ENCODE data around the gene PAX7. TPM values are rescaled to one million over a fixed set of nuclear protein-coding genes. Genes with fewer than 3 reads are reported as not detected.

PAX7 gene
- total and polyA plus RNA-seq, 2 of the 4 experiments (the other 2 are of a cell fraction): not detected

DNA sequence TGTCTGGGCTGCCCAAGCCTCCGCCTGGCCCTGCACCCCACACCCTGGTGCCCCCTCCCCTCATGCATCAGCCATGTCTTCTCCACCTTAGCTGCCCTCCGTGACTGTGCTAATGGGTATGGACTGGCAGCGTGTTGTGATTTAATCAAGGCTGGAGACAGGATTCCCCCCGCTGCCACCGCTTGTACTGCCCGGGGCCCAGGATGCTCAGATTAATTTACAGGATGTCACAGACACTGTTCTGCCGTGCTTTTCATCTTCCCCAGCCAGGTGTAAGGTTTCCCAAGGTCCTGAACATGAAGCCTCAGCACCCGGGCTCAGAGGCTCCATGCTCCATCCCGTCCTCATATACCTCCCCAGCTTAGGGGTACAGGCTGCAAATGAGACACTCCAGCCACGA lies 162.5 kb downstream of the PAX7 start:
- Histone ChIP-seq H3K23ac (ENCODE audit: low read depth, low read length) (no peak overlapping the region), H3K36me3 (ENCODE audit: control insufficient read depth, insufficient read depth, low read length) (no peaks in the 10 kb centered on the region), H3K9ac (ENCODE audit: low read depth, low read length) (no peak overlapping the region), H3K9me1 (ENCODE audit: insufficient read depth, low read length) (no peaks in the 10 kb centered on the region), H2AFZ (replicated peaks; ENCODE audit: low read length, poor library complexity) (no peak overlapping the region), H4K5ac (ENCODE audit: low read depth, low read length) (no peak overlapping the region), H3K4me3 (ENCODE audit: insufficient read depth, low read depth, low read length) (no peak overlapping the region), H3K4me2 (ENCODE audit: low read depth, low read length) (no peak overlapping the region), H3K27me3 (ENCODE audit: control insufficient read depth, insufficient read depth, low read length) (peaks cover 3% of the 10 kb centered on the region), H3K4me1 (ENCODE audit: control insufficient read depth, insufficient read depth, low read length) (no peaks in the 10 kb centered on the region), H2BK120ac (ENCODE audit: low read depth, low read length) (no peak overlapping the region), H2BK5ac (ENCODE audit: low read depth, low read length, poor library complexity, severe bottlenecking) (no peak overlapping the region), H2AK9ac (replicated peaks; ENCODE audit: low read depth, low read length, poor library complexity) (no peak overlapping the region), H4K20me1 (ENCODE audit: insufficient read depth, low read length) (no peaks in the 10 kb centered on the region), H2BK20ac (ENCODE audit: low read depth, low read length) (no peak overlapping the region), H3K18ac (ENCODE audit: low read depth, low read length) (no peak overlapping the region), H4K91ac (ENCODE audit: insufficient read depth, low read depth, low read length) (no peak overlapping the region), H3K27ac (ENCODE audit: insufficient read depth, low read length) (no peak overlapping the region), H2BK15ac (ENCODE audit: low read depth, low read length) (no peak overlapping the region), H4K8ac (ENCODE audit: low read depth in 2 of 2, low read length in 2 of 2) (no peak overlapping the region), H3K14ac (replicated peaks; ENCODE audit: low read depth, low read length) (no peak overlapping the region), H3K9me3 (ENCODE audit: control insufficient read depth, insufficient read depth, low read length) (no peaks in the 10 kb centered on the region), H3K79me1 (ENCODE audit: low read depth in 1 of 2, low read length in 2 of 2) (no peaks in the 10 kb centered on the region), H3K4ac (ENCODE audit: low read depth, low read length) (no peak overlapping the region), H2AK5ac (ENCODE audit: low read depth, low read length) (no peak overlapping the region), H3K56ac (ENCODE audit: extremely low read depth, insufficient read depth, low read length) (no peak overlapping the region)
- BruUV-seq (replicated peaks): no TSS peak
- no peak for DNase-seq
- in situ Hi-C loops (cut with MboI; ENCODE audit: low sequenced_read_pairs) (no loop called here), dilution Hi-C loops (cut with HindIII; ENCODE audit: low sequenced_read_pairs, unreplicated experiment) (no loop called here), intact Hi-C loops (cut with micrococcal nuclease) (no loop called here)
- 80% methylated on average over 3 of the region's 10 CpGs; no CpG with 5 or more reads in 1 of the 2 experiments for WGBS, 2 experiments (ENCODE audit: extremely low coverage in 2 of 2, insufficient read length in 1 of 2)
- CTCF ChIA-PET: no interaction called here
- TF ChIP-seq SMC3 (IDR thresholded peaks at IDR 0.05; ENCODE audit: low read depth, low read length): no peak
- no peak for TF ChIP-seq RFX5 (IDR thresholded peaks at IDR 0.05; ENCODE audit: low read depth, low read length)
- TF ChIP-seq, protein P1, sequence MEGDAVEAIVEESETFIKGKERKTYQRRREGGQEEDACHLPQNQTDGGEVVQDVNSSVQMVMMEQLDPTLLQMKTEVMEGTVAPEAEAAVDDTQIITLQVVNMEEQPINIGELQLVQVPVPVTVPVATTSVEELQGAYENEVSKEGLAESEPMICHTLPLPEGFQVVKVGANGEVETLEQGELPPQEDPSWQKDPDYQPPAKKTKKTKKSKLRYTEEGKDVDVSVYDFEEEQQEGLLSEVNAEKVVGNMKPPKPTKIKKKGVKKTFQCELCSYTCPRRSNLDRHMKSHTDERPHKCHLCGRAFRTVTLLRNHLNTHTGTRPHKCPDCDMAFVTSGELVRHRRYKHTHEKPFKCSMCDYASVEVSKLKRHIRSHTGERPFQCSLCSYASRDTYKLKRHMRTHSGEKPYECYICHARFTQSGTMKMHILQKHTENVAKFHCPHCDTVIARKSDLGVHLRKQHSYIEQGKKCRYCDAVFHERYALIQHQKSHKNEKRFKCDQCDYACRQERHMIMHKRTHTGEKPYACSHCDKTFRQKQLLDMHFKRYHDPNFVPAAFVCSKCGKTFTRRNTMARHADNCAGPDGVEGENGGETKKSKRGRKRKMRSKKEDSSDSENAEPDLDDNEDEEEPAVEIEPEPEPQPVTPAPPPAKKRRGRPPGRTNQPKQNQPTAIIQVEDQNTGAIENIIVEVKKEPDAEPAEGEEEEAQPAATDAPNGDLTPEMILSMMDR (conservative IDR thresholded peaks at IDR 0.05; ENCODE audit: low read depth, low read length): no peak
- TF ChIP-seq POLR2A (IDR thresholded peaks at IDR 0.05; ENCODE audit: low read depth, low read length): no peak
- no peak for TF ChIP-seq BHLHE40 (IDR thresholded peaks at IDR 0.05; ENCODE audit: low read depth, low read length)
- no peak for TF ChIP-seq CEBPB (IDR thresholded peaks at IDR 0.05; ENCODE audit: low read depth, low read length)
- TF ChIP-seq FOS (IDR thresholded peaks at IDR 0.05; ENCODE audit: low read depth, low read length): no peak
- TF ChIP-seq MXI1 (IDR thresholded peaks at IDR 0.05; ENCODE audit: borderline replicate concordance, low read depth, low read length): no peak
- no peak for TF ChIP-seq NFE2L2 (IDR thresholded peaks at IDR 0.05; ENCODE audit: low read depth, low read length)
- TF ChIP-seq, protein P2, sequence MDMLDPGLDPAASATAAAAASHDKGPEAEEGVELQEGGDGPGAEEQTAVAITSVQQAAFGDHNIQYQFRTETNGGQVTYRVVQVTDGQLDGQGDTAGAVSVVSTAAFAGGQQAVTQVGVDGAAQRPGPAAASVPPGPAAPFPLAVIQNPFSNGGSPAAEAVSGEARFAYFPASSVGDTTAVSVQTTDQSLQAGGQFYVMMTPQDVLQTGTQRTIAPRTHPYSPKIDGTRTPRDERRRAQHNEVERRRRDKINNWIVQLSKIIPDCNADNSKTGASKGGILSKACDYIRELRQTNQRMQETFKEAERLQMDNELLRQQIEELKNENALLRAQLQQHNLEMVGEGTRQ (IDR thresholded peaks at IDR 0.05; ENCODE audit: low read depth, low read length): no peak
- TF ChIP-seq, protein P3, sequence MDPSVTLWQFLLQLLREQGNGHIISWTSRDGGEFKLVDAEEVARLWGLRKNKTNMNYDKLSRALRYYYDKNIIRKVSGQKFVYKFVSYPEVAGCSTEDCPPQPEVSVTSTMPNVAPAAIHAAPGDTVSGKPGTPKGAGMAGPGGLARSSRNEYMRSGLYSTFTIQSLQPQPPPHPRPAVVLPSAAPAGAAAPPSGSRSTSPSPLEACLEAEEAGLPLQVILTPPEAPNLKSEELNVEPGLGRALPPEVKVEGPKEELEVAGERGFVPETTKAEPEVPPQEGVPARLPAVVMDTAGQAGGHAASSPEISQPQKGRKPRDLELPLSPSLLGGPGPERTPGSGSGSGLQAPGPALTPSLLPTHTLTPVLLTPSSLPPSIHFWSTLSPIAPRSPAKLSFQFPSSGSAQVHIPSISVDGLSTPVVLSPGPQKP (IDR thresholded peaks at IDR 0.05; ENCODE audit: borderline replicate concordance, low read depth, low read length): no peak
- TF ChIP-seq CHD1 (IDR thresholded peaks at IDR 0.05; ENCODE audit: low read depth, low read length): no peak
- POLR2A ChIA-PET (ENCODE audit: unreplicated experiment): no interaction called here
- no peak for ATAC-seq (ENCODE audit: low read depth)

Measured in IMR-90 (cell line).